NCI-H526 treated with DMSO at 0.1 percent for 48 hours (cell line): ENCODE measurements around the gene TLX1.
"Not testable (repeated sequence)": the region's sequence is repeated elsewhere in the genome, so short reads cannot be mapped to it uniquely, and the experiment has no call there.

Source experiments
- DNase-seq: peaks from one replicate; lab custom pipeline; 2025; lab: John Stamatoyannopoulos, UW

Gene TLX1

GRCh38 chr10:101152316-101152715, 21.2 kb downstream of the TLX1 start:
- no peak for DNase-seq

DNA sequence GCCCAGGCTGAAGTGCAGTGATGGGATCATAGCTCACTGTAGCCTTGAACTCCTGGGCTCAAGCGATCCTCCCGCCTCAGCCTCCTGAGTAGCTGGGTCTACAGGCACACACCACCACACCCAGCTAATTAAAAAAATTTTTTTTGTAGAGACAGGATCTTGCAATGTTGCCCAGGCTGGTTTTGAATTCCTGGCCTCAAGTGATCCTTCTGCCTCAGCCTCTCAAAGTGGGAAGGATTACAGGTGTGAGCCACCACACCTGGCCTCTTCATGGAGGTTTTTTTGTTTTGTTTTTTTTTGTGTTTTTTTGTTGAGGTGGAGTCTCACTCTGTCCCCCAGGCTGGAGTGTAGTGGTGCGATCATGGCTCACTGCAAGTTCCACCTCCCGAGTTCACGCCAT, 23.4 kb downstream of the TLX1 start:
- not testable (repeated sequence) for DNase-seq

- no peak for DNase-seq
These were observed 24.8 kb downstream of the TLX1 start for GRCh38 chr10:101155896-101156295.

DNA sequence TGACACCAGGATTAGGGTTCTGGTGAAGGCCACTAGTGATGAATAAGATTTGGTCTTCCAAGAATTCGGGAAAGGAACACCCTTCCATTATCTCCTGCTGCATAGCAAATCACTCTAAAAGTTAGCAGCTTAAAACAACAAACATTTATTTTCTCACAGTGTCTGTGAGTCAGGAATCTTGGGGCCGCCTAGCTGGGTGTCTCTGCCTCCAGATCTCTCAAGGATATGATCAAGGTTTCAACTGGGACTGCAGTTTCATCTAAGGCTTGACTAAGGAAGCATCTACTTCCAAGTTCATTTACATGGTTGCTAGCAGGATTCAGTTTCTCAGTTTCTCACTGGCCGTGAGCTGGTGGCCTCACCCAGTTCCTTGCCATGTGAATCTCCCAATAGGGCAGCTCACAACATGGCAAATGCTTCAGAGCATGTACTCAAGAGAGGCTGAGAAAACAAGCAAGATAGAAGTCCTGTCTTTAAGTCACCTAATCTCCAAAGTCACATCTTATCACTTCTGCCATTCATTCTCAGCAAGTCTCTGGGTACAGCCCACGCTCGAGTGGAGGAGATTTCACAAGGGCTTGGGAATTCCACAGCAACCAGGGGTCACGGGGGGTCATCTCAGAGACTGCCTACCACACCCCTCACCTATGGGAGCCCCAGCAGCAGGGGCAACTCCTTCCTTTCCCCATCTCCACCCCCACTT, 26.8 kb downstream of the TLX1 start:
- DNase-seq: no peak

- no peak for DNase-seq
These were observed 27.5 kb downstream of the TLX1 start for GRCh38 chr10:101158459-101159058.

GRCh38 chr10:101161494-101162299, 30.6 kb downstream of the TLX1 start:
- peak; percentile 32 for DNase-seq

GRCh38 chr10:101162677-101163076, 31.6 kb downstream of the TLX1 start:
- no peak for DNase-seq

GRCh38 chr10:101164020-101164419, 32.9 kb downstream of the TLX1 start:
- DNase-seq: no peak

DNA sequence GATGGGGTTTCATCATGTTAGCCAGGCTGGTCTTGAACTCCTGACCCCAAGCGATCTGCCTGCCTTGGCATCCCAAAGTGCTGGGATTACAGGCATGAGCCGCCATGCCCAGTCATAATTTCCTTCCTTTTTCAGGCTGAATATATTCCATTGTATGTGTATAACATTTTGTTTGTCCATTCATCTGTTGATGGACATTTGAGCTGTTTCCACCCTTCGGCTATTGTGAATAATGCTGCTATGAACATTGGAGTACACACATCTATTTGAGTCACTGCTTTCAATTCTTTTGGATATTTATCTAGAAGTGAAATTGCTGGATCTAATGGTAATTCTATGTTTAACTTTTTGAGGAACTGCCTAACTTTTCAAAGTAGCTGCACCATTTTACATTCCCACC, 34.6 kb downstream of the TLX1 start:
- no peak for DNase-seq

- no peak for DNase-seq
These were observed 35.3 kb downstream of the TLX1 start for GRCh38 chr10:101166430-101166829.

DNA sequence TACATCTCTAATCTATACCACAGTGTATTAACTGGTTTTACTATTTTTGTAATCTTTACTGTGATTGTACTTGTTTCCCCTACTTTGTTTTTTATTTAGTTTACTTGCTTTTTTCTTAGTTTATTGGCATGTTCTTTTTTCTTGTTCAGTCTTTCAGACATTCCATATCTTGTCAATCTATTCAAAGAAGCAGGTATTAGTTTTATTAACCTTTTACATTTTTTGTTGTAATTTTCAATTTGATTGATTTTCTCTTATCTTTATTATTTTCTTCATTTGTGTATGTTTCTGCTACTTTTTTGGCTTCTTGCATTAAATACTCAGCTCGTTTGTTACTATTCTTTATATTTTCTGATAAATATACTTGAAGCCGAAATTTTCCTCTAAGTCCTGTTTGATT, 41.6 kb downstream of the TLX1 start:
- no peak for DNase-seq

GRCh38 chr10:101174319-101174718, 43.2 kb downstream of the TLX1 start:
- no peak for DNase-seq

GRCh38 chr10:101176577-101176976, 45.5 kb downstream of the TLX1 start:
- DNase-seq: no peak

DNA sequence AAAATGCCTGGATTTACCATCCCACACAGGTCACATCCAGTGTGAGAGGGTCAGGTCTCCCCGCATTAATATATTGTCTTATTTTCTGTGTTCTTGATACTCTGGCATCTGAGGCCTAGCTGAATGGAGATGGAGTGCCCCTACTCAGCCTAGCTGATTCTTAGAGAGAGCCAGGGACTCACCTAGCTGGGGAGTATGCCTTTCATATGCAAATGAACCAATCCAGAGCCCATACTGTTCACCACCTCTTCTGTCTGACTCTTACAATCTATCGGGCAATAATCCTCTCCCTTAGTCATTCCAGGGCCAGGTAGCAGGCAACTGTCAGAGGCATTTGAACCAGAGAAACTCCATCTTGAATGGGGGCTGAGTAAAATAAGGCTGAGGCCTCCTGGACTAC, 51.8 kb downstream of the TLX1 start:
- DNase-seq: no peak

DNA sequence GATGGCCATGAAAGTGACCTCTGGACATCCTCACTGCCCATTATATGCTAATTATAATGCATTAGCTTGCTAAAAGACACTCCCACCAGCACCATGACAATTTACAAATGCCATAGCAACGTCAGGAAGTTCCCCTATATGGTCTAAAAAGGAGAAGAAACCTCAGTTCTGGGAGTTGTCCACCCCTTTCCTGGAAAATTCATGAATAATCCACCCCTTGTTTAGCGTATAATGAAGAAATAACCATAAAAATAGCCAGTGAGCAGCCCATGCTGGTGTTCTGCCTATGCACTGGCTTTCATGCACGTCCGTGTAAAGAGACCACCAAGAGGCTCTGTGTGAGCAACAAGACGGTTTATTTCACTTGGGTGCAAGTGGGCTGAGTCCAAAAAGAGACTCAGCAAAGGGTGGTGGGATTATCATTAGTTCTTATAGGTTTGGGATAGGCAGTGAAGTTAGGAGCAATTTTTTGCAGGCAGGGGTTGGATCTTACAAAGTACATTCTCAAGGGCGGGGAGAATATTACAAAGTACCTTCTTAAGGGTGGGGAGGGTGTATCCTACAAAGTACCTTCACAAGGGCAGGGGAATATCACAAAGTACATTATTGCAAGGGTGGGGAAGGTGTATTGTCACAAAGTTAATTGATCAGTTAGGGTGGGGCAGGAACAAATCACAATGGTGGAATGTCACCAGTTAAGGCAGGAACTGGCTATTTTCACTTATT, 52.5 kb downstream of the TLX1 start:
- DNase-seq: no peak
